HG03097 (cell line): ENCODE data around the gene TFE3.

Experiments
- ATAC-seq: cut with Tn5 transposase; IDR thresholded peaks from one replicate; pipeline ENCODE4 v1.9.1; 2021; ENCODE audit not compliant: unreplicated experiment, low FRiP score

TFE3 gene, protein sequence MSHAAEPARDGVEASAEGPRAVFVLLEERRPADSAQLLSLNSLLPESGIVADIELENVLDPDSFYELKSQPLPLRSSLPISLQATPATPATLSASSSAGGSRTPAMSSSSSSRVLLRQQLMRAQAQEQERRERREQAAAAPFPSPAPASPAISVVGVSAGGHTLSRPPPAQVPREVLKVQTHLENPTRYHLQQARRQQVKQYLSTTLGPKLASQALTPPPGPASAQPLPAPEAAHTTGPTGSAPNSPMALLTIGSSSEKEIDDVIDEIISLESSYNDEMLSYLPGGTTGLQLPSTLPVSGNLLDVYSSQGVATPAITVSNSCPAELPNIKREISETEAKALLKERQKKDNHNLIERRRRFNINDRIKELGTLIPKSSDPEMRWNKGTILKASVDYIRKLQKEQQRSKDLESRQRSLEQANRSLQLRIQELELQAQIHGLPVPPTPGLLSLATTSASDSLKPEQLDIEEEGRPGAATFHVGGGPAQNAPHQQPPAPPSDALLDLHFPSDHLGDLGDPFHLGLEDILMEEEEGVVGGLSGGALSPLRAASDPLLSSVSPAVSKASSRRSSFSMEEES

DNA sequence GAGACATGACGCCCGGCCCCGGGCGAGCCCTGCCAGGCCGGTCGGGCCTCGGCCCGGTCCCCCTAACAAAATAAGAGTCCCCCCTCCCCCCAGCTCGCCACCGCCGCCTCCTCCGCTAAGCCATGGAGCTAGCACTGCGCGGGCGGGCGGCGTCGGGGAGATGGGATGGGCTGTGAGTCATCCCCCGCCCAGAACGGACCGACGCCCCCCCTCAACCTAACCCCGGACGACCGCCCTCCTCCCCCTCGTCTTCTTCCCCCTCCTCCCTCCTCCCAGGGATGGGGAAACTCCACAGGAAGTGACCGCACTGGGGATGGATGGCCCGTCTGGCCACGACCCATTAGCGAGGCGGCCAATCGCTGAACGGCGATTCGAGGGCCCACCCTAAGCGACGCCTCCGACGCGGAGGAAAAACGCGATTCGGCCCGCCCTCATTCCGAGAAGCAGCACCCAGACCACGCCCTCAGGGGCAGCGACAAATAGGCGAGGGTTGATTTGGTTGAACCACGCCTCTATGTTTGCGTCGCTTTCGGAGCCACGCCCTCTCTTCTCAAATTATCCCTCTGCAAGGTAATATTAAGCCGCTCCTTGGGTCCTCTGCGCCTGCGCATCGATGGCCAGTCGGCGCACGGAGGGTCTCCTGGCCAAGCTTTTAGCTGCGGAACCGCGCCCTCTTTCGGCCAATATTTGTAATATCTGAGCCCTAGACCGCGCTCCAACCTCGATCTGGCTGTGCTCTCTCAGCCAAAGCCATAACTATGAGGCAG is at the start of gene TFE3:
TFE3 (minus strand) TSS at position 138 of the 767 bp plus-strand sequence; CDS start at position 7, 131 bp downstream.
- peak; percentile 81 for ATAC-seq

DNA sequence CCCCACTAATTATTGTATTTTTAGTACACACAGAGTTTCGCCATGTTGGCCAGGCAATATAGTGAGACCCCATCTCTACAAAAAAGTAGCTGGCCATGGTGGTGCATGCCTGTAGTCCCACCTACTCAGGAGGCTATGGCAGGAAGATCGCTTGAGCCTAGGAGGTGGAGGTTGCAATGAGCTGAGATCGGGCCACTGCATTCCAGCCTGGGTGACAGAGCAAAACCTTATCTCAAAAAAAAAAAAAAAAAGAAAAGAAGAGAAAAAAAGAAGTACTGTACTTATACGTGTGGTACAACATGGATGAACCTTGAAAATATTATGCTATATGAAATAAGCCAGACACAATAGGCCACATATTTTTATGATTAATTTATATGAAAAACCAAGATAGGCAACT is 46.4 kb upstream of the TFE3 start:
- ATAC-seq = no peak

DNA sequence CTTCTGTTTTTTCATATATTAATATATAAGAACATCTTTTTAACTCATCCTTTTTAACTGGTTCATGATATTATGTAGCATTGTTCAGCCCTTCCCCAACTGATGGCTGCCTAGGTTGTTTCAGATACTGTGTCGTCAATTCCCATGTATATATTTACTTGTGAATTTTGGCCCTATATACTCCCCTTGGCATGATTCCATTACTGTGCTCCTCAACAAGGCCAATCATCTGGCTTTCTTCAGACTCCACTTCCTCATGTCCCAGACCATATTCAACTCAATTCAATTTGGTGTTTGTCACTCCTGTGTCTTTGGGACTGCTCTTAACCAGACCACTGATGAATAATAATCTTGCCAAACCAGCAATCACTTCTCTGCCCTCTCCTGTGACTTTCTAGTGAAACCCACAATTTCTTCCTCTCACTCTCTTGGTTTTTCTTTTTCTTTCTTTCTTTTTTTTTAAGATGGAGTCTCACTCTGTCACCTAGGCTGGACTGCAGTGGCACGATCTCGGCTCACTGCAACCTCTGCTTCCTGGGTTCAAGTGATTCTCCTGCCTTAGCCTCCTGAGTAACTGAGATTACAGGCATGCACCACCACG is 39.2 kb upstream of the TFE3 start:
- ATAC-seq = no peak

DNA sequence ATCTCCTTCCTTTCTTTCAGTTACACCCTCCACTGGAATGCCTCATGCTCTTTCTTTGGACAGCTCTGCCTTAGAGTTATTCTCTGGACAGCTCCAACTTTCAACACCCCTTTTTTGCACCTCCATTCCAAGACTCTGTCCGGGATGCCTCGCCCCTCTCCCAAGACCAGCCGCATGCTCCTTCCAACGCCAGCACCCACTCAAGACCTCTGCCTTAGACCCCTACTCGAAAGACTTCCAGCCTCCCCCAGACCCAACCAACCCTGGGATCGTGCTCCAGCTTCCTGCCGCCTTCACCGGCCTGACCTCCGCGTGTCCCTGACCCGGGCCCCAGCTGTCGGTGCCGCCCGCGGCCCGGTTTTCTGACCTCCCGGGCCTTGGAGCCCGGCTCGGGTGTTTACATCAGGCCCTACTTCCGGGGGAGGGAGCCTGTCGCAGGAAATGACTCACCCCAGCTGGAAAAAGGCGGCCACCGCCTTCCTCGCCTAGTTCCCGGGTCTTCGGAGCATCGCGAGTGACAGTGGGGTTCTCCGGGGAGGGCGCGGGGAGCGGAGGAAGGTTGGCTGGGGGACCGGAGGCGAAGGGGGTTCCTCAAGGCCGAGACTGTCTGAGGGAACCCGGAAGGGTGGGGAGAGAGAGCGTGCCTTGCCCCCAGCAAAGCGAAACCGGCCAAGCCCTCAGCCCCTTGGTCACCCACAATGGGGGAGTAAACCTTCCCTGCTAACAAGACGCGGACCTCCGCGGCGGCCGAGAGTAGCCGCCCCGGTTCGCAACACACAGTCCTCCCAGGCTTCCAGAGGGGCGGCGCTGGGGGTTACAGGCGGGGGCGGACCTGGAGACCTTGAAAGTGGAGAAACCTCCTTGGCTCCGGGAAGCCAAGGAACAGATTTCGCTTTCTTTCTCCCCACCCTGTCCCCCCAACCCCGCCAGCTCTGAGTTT is 36.6 kb upstream of the TFE3 start, which contains the start of gene WDR45:
WDR45 (minus strand) TSS at position 399 of the 940 bp plus-strand sequence. CDS start 1,792 bp downstream, outside the sequence.
- no peak for ATAC-seq

DNA sequence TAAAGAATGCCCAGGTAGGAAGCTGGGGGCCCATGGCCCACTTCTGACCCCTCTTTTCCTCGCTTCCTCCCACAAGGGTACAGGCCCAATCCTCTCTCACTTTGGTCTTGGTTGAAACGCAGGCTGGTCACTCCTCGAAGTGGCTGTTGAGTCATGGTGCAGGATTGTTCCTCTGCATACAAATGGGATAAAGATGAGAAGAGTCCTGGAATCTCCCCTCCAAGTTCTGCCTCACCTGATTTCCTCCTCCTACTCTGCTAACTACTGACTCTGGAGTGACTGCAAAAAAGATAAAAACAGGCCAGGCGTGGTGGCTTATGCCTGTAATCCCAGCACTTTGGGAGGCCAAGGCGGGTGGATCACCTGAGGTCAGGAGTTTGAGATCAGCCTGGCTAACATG is 34.8 kb upstream of the TFE3 start:
- ATAC-seq = no peak

DNA sequence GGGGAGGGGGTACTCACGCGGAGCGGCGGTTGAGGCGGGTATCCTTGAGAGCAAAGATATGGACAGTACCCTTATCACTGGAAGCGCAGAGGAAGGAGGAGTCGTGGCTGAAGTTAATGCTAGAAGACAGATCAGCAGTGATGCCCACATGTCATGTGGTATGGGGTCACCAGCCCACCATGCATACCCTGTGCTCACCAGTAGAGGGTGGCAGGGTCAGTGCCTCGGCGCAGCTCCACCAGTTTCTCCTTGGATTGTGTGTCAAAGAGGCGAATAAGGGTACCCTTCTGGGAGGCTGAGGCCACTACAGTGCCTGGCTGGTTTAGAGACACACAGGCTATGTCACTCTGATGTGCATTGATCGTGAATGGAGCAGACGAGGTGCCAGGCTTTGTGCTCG is 32.2 kb upstream of the TFE3 start:
- no peak for ATAC-seq

DNA sequence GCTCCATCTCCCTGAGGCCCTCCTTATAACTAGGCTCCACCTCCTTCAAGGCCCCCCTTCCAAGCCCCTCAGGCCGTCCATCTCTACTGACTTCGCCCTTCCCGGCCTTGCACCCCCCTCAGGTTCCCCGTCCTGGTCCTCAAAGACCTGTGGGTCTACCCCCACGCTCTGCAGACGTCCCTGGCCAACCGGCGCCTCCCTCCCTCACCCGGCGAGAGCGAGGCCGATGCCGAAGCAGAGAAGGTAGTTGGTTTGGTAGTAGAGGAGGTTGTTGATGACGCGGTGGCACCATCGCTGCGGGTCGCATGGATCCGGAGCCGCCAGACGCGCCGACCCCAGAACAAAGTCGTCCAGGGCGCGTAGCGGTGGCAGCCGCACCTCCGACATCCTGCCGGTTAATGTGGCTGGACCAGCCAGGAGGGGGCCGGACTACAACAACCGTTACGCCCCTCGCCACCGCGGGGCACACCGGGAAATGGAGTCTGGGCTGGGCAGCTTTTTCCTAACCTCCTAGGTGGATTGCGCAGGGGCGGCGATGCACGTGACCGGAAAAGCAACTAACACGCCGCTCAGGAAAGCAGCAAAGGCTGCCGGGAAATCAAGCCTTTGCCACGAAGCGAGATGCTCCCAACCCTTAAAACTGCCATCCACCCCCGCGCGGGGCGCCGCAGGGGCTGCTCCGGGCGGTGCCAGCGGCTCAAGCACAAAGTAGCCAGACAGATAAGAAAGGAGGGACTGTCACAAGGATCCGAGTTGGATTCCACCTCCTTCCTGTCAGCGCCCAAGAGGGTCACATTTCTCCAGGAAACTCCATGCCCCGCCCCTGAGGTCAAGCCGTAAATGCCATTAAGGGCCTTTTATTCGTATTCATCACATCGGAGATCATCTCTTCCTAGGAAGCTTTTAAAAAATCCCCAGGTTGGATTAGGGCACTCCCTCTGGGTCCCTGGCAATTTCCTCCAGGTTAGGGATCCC is 30.7 kb upstream of the TFE3 start, which contains the start of gene PRAF2:
PRAF2 (minus strand) TSS at position 402 of the 975 bp plus-strand sequence; CDS start at position 387, 15 bp downstream.
- peak; percentile 67 for ATAC-seq

DNA sequence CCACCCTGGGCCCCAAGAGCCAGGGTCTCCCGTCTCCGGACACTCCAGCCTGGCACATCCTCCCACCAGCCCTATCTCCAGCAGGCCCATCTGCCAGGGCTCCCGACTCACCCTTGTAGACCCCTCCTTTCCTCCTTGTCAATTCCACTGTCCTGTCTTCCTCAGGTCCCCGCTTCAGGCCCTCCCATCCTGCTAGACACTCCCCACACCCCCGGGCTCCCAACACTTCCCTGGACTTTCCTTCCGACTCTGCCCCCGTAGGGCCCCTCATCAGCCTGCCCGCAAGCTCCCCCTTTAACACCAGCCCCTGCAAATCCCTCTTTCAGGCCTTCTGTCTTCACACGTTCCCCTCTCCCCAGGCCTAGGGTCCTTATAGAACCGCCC is 29.5 kb upstream of the TFE3 start:
- ATAC-seq = no peak

DNA sequence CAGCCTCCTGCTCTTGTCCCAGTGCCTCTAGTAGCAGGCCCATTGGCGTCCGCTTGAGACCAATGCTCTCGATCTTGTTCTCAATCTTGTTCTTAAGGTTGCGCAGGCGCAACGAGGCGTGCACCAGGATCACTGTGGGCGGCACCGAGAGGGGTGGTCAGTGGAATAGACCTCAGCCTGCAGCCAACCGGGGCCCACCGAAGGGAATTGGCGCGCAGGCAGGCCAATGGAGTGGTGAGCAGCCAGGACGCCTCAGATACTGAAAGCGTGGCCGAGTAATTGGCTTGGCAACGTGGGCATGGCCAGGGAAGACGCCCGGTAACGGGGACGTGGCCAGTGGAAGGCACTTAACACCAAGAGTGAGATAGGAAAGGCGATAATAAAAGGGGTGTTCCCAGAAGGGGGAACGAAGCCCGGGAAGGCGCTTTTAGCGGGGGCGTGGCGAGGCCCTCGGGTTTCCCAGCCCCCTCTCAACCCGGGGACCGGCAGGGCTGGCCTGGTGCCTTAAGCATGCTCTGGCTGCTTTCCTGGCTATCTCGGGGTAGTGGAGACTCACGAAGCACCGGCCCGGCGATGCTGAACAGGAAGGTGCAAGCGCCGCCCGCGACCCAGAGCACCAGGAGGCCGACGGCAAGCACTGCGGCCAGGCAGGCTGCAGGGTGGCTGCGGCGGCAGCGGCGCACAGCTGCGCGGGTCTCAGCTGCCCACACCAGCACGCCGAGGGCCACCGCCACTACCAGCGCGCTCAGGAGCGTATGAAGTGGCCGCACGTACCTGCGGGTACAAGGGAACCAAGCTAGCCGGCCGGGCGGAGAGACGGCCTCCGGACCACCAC is 28.9 kb upstream of the TFE3 start:
- no peak for ATAC-seq

DNA sequence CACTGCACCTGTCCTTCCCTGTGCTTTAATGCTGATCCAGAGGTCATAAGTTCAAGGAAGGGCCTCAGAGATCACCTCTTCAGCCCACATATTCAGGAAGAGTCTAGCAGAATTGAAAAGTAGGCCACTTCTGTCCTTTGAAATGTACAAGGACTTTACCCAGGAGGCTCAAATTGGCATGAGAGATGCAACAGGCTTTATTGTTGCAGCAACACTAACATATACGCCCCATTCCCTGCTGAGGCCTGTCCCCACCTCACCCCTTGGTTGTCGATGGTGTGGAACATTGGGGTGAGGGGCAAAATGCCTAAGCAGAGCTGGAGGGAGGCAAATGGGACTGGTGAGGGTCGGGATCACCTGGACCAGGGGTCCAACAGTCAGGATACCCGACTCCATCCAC is 27.8 kb upstream of the TFE3 start:
- ATAC-seq = no peak

DNA sequence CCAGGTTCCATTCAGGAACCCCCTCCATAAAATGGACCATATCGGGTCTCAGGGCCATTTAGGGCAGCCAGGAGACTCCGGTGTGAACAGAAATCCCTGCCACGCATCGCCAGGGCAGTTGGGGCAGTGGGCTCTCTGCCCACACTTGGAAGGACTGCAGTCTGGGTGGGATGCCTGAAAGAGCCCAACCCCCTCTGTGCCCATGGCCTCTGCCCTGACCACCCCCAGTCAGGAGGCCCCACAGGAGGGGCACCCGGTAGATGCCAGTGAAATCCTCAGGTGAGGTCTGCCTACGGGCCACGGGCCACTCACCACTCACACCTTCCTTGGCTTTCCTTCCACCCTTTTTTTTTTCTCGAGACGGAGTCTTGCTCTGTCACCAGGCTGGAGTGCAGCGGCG is 25.9 kb upstream of the TFE3 start:
- no peak for ATAC-seq

DNA sequence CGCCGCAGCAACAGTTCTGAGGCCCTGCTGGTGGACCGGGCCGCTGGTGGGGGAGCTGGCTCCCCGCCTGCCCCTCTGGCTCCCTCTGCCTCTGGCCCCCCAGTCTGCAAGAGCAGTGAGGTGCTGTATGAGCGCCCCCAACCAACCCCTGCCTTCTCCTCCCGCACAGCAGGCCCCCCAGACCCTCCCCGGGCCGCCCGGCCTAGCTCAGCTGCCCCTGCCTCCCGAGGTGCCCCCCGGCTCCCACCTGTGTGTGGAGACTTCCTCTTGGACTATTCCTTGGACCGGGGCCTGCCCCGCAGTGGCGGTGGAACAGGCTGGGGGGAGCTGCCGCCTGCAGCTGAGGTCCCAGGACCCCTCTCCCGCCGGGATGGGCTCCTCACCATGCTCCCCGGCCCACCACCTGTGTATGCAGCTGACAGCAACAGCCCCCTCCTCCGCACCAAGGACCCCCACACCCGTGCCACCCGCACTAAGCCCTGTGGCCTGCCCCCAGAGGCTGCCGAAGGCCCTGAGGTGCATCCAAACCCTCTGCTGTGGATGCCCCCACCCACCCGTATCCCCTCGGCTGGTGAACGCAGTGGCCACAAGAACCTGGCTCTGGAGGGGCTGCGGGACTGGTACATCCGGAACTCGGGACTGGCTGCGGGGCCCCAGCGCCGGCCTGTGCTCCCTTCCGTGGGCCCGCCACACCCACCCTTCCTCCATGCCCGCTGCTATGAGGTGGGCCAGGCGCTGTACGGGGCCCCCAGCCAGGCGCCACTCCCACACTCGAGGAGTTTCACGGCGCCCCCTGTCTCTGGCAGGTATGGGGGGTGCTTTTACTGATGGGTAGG is 24.3 kb upstream of the TFE3 start:
- no peak for ATAC-seq

DNA sequence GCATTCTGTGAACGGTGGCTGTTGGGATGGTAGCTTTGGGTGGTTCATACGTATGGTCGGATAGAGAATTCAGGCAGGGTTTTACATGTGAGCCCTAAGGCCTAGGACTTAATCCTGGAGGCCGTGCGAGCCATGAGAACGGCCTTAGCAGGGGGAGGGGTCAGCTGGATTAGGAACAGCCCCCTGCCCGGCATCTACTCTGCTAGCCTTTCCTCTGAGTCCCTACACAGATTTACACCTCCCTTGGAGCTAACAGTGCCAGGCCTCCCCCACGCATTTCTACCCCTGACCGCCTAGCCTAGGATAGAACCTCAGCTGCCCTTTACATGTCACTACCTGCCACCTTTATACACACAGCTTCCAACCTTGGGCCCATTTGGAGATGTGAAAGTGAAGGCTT is 23.5 kb upstream of the TFE3 start:
- no peak for ATAC-seq

DNA sequence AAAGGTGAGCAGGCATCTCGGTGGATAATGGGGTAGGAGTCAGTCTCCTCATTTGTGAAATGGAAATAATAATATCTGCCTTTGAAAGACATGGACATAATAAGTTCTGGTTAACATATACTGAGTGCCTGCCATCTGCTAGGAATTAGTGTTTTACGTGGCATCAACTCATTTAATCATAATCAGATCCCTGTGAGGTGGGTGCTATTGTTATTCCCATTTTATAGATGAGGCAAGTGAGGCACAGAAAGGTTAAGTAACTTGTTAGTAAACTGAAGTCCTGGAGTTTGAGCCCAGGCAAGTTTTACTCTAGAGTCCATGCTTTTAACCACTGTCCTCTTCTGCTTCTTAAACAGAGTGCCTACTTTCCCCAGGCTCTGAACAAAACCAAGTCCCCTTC is 23.1 kb upstream of the TFE3 start:
- no peak for ATAC-seq

DNA sequence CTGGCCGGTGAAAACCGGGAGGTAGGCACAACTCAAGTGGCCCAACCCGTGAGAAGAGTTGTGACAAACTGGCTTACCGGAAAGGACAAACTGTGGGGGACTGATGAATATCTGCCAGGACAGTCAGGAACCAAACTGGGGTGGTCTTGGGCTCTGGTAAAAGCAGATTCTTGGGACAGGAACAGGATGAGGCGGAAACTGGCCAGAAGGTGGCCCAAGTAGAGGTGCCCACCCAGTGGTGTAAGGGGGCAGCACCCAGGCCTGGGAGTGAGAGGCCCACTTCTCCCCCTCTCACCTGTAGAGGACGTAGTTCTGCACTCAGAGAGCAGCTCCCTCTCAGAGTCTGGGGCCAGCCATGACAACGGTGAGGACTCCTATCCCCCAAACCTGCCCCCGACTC is 21.6 kb upstream of the TFE3 start:
- no peak for ATAC-seq

DNA sequence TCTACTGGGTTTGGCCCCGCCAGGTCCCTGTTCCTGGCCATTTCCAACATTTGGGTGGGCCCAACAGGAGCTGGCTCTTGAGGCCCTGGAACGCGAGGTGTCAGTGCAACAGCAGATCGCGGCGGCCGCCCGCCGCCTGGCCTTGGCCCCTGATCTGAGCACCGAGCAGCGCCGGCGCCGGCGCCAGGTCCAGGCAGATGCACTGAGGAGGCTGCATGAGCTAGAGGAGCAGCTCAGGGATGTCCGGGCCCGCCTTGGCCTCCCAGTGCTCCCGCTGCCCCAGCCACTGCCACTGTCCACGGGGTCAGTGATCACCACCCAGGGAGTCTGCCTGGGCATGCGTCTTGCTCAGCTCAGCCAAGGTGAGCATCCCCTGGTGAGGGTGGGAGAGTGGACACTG is 21.1 kb upstream of the TFE3 start:
- no peak for ATAC-seq

DNA sequence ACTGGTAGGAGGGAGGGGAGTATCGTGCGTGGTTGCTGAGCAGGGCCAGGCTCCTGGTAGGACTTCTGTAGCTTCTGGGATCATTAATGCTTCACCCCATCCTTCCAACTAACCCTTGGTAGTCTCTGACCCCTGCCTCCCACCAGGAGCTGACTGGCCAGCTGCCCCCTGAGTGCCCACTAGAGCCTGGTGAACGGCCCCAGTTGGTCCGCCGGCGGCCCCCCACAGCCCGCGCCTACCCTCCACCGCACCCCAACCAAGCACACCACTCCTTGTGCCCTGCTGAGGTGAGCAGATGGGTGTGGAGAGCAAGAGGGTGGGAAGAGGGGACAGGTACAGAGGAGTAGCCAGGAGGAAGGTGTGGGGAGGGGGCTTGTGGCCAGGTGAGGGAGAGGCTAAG is 20.6 kb upstream of the TFE3 start:
- ATAC-seq = no peak
